HG02943 (cell line): Measurements from ENCODE around the gene RAD51B.
"Not testable (repeated sequence)": the region's sequence is repeated elsewhere in the genome, so short reads cannot be mapped to it uniquely, and the experiment has no call there.

Experiments used
- ATAC-seq: cut with Tn5 transposase; IDR thresholded peaks from one replicate; pipeline ENCODE4 v1.9.1; 2021; ENCODE audit warnings: mild to moderate bottlenecking, low read depth, moderate library complexity; ENCODE audit not compliant: unreplicated experiment

The RAD51B gene

GRCh38 chr14:68221046-68221445 lies 401.5 kb downstream of the RAD51B start:
- ATAC-seq, result not testable (repeated sequence)

GRCh38 chr14:68222154-68222553 lies 402.6 kb downstream of the RAD51B start:
- no peak for ATAC-seq

GRCh38 chr14:68222726-68223125 lies 403.1 kb downstream of the RAD51B start:
- no peak for ATAC-seq

- ATAC-seq, result no peak
Measured at GRCh38 chr14:68223631-68224030, 404.1 kb downstream of the RAD51B start.

- ATAC-seq, result no peak
Measured at GRCh38 chr14:68225321-68225720, 405.7 kb downstream of the RAD51B start.

- no peak for ATAC-seq
Measured at GRCh38 chr14:68226523-68226922, 406.9 kb downstream of the RAD51B start.

- no peak for ATAC-seq
Measured at GRCh38 chr14:68228656-68229055, 409.1 kb downstream of the RAD51B start.

- no peak for ATAC-seq
Measured at GRCh38 chr14:68229423-68230100, 410.0 kb downstream of the RAD51B start.

- no peak for ATAC-seq
Measured at GRCh38 chr14:68230202-68230949, 410.8 kb downstream of the RAD51B start.

- ATAC-seq, result no peak
Measured at GRCh38 chr14:68230950-68231717, 411.6 kb downstream of the RAD51B start.

GRCh38 chr14:68231898-68232297 lies 412.3 kb downstream of the RAD51B start:
- ATAC-seq, result no peak

GRCh38 chr14:68232300-68233055 lies 412.9 kb downstream of the RAD51B start:
- ATAC-seq, result peak; percentile 61

- ATAC-seq, result no peak
Measured at GRCh38 chr14:68233101-68233784, 413.7 kb downstream of the RAD51B start.

GRCh38 chr14:68234101-68234905 lies 414.7 kb downstream of the RAD51B start:
- ATAC-seq, result no peak

GRCh38 chr14:68235011-68235410 lies 415.4 kb downstream of the RAD51B start:
- ATAC-seq, result no peak

GRCh38 chr14:68236582-68237458 lies 417.2 kb downstream of the RAD51B start:
- no peak for ATAC-seq

- ATAC-seq, result no peak
Measured at GRCh38 chr14:68238551-68238950, 419.0 kb downstream of the RAD51B start.

GRCh38 chr14:68238976-68239375 lies 419.4 kb downstream of the RAD51B start:
- ATAC-seq, result no peak
